Activated T-helper 1 cell treated with anti-CD3 and anti-CD28 coated beads, Interleukin-2, amount 50 U/mL, for 16 hours (primary cell): Measurements from ENCODE around the gene MBNL1.

Experiments
- DNase-seq, 2 donors: peaks; one replicate each; pipeline ENCODE4 v3.0.0-alpha.2; 2020; ENCODE audit warnings: low read depth in 1 of 2, low spot score in 1 of 2

MBNL1 gene

GRCh38 chr3:152373379-152373778, 104.7 kb downstream of the MBNL1 start:
- no peak for DNase-seq

DNA sequence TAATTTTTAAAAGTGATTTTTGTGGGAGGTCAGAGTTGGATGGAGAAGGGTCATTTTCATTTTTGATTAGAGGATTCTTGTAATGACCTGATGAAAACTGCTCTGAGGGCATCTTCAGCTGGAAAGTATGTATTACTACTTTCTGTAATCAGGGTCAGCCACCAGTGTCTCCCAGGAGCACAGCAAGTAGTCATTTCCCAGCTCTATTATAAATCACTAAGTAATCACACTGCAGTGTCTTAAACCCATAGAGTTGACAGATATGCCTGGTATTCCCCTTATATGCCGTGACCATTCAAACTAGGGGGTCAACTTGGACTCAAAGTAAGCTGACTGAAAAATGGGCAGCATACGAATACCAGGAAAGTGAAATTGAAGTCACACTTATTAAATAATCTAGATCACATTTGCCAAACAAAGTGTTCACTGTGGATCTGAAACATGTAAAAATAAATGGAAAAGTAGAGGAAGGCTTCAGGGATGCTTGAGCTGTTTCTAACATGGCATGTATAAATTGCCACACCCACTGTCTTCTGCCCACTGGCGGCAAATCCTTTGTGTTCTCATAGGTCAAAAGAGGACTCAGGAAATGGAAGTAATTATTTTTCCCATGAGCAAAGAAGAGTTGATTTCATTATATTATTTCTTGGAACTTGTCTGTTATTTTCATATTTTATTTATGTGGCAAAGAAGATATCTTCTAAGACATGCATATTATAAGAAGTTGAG, 105.7 kb downstream of the MBNL1 start:
- DNase-seq = no peak

DNA sequence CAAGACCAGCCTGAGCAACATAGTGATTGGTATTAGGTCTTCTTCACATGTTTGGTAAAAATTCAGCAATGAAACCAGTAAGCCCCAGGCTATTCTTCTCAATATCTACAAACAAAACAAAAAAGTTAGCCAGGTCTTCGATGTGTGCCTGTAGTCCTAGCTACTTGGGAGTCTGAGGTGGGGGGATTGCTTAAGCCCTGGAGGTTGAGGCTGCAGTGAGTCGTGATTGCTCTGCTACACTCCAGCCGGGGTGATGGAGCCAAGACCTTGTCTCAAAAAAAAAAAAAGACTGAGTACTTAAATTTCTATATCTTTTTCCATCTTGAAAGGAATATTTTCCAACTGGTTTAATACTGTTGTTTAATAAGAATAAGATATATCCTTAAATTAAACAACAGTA, 106.8 kb downstream of the MBNL1 start:
- no peak for DNase-seq

DNA sequence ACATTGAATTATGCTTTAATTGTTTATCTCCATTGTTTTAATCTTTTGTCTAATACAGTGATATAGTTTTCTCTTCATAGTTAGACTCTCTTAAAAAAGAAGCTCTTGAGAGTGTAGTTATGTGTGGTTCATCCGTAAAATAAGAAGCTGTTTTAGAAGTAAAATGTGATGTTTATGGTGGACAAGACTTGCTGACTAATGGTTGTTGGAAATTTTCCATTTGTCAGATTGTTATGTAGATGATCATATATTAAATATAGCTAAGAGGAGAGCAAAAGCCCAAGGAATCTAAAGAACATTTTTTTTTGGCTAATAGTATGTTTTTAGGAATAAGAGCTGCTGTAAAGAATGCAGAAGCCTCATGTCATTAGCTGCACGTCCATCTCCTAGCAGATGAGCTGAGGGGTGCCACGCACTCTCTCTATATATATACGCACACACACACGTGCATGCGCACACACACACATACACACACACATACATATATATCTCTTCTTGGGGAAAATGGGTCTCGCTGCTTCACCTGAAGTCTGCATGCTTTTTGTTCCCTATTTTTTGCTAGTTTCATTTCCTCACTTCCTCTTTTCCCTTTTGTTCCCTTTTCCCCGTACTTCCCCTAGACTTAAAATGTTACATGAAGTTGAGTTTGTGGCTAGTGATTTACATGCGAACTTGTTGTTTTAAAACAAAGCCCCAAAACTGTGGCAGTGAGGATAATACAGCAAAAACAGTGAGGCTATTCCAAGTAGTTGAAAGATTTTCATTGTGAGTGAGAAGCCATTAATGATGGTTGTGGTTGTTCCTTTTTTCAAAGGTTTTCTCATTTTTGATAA, 107.8 kb downstream of the MBNL1 start:
- DNase-seq = no peak

DNA sequence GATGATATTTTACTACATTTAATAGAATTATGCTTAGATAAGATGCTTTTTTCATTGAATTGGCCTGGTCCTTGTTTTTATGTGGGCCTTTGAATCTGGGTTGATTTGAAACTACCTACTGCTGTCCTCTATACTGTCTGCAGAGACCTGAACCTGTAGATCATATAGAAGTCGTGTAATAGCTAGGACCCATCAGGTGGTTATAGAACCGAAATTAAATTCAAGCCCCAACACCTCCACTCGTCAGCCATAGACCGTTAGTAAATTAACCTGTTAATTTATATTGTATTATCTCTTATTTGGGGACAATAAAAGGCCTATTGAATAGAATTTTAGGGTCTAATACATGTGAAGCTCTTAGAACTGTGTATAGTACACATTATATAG, 108.4 kb downstream of the MBNL1 start:
- no peak for DNase-seq

- no peak for DNase-seq
Observed at GRCh38 chr3:152379415-152380042, 110.8 kb downstream of the MBNL1 start.

DNA sequence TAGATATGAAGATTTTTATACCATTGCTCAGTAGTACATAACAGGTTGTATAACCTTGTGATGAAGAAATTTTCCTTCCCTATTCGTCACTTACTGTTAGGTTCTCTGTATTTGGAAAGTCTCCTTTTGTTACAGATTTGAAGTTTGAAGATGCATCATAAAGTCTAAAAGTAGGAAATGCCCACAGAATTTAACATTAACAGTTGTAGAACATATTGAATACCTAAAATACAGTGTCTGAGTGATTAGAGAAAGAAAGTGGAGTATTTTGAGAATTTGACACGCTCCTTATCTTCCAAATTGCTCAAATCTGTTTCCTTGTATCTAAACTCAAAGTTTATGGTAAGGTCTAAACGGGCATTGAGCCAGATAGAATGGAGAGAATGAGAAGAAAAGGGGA, 111.3 kb downstream of the MBNL1 start:
- DNase-seq = no peak

DNA sequence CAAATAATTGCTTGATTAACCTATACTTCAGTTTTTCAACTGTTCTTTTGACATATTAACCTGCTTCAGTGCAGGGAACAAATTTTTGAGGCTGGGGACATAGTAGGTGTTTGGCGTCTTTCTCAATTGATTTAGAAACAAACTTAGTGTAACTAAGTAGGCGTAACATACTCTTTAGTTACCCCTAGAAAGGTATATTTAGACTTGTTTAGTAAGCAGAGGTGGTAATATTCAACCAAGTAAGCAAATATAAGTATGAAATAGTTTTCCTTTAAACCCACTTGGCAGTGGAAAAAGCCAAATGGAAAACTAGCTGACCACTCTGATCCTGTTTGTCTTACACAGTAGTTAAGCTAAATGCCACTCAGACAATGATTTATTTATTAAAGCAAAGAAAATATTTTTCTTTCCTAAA, 113.2 kb downstream of the MBNL1 start:
- no peak for DNase-seq

DNA sequence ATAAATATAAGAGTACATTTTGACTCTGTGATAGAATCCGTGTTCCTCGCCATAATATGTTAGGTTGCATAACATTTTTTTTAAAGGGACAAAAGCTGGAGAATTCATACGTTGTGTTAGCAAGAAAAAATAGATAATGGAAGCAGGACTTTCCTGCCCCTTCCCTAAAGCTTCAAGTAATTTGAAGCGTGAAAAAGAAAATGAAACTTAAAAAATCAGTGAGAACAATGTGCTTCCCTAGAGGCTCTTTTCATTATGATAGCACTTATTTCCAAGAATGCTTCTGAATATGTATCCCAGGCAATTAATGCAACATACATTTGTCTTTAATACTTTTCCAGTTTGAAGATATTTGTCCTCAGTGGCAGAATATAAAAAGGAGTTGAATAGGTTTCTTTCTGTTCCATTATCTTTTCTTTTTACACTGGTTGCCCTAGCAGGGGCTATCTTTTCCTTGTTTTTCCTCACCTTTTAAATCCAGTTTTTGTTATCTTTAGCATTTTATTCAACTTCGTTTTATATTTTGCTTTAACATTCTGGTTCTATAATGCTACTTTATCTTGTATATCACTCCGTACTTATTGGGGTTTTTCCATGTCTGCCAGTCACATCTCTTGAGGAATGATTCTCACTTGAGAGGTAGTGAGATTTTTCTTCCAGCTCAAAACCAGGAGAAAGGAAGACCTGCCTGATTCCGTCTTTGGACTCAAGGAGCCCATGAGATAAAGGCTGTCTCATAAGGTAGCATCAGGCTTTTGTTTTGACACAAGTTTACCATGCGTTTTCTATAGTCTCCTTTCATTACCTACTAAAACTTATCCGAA, 113.8 kb downstream of the MBNL1 start:
- no peak for DNase-seq

DNA sequence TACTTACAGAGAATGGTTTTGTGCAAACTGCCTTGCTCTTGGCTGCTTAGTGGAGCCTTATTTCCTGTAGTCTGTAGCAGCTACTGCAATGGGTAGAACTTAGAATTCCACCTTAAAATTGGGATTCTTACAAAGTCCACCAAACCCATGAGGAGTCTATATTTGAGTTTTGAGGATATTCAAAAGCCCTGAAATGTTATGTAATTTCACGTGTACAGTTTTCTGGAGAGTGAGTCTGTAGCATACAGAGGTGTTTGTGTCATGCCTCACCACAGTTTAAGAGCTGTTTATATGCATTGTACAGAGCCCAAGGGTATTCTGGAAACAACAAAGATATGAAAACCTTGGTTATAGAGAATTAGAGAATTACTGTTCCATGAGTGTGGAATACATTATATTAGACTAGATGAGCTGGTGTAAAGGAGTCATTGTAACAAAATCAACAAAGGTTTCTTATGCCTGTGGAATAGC, 114.4 kb downstream of the MBNL1 start:
- DNase-seq = no peak

- no peak for DNase-seq
Observed at GRCh38 chr3:152384412-152384811, 115.7 kb downstream of the MBNL1 start.

- no peak for DNase-seq
Observed at GRCh38 chr3:152385761-152386160, 117.0 kb downstream of the MBNL1 start.

- DNase-seq = no peak
Observed at GRCh38 chr3:152386208-152386607, 117.5 kb downstream of the MBNL1 start.

DNA sequence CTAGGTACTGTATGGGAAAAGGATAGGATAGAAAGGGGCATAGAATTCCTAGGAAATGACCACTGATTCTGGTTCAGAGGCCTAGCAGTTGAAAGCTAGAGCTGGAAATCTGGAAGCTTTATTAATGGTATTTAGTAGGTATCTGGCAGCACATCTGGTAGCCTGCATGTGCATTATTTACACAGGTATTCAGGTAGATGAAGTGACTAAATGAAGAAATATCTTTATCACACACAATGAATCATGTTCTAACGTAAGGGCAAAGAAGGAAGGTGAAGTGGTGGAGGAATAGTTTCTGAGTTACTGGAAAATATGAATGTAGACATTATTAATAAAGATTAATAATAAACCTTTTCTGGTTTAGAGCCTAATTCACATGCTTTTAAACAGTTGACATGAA, 119.9 kb downstream of the MBNL1 start:
- DNase-seq = no peak

GRCh38 chr3:152389316-152389934, 120.7 kb downstream of the MBNL1 start:
- no peak for DNase-seq

GRCh38 chr3:152390647-152391046, 121.9 kb downstream of the MBNL1 start:
- DNase-seq = no peak

DNA sequence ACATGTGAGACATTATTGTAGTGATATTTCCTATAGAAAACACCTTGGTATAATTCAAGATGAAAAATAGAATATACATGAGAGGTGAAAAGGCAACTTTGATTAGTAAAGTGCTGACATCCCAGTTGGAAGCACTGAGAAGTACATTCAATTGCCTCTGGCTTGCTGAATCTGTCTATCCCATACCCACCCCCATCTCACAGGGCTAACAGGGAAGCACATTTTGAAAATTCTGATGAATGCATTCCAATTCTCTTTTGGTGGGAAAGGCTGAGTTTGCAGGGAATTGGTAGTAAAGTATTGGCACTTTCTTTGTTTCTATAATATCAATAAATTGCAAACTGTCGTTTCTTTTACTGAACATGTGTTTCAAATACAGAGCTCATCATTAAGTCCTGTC, 122.9 kb downstream of the MBNL1 start:
- DNase-seq = no peak

DNA sequence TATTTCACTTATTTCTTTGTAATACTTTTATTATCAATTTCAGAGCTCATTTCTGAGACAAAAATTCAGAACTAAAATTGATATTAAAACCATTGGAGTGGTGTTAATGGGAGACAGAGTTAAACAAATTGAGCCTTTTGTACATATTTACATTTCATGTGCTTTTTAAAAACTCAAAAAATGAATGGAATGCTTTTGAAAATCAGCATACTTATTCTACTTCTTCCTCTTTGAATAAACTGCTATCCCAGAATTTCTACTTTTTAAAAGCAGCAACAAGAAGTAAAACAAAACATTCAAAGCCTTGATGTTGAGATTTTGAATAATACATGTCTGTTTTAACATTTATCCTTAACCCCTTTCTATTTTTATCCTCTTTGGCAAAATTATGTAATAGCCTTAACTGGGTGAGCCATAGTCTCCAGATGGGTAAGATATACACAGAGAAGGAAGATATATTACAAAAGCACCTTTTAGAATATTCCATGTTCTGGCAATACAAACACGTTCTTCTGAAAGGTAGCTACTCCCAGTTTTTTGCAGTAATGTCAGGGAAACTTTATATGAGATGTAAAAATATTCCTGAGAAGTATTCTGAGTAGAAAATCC, 123.6 kb downstream of the MBNL1 start:
- DNase-seq = no peak

DNA sequence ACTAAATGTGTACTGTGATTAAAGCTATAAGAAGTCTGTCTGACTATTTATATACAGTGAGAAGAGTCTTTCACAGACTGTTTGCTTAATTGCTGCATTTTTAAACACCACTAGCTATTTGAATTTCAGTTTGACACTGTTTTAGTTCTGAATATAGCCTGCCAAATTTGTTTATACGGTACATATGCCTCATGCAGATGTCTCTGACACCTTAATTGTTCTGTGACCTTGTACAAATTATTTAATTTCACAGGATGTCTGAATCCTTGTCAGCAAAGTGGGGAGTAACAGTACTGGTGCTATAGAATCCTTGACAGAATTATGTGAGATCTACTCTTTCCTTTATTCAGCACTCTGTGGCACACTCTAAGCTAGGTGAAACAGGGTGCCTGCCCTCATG, 125.5 kb downstream of the MBNL1 start:
- DNase-seq = no peak

DNA sequence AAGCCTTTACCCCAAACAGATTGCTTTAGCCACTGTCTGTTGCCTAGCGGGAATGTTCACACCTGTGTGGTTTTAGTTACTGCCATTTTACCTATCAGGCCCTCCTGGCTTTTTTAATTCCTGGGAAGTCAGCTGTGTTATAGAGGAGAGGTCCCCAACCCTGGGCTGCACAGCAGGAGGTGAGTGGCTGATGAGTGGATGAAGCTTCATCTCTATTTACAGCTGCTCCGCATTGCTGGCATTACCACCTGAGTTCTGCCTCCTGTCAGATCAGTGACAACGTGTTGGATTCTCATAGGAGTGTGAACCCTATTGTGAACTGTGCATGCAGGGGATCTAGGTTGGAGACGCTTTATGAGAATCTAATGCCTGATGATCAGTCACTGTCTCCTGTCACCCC, 127.0 kb downstream of the MBNL1 start:
- DNase-seq = no peak
